GM19395 (cell line): ENCODE measurements around the gene TIMM50.

Experiments used
- ATAC-seq: cut with Tn5 transposase; IDR thresholded peaks from one replicate; pipeline ENCODE4 v1.9.1; 2021; ENCODE audit warnings: mild to moderate bottlenecking, moderate library complexity; ENCODE audit not compliant: unreplicated experiment

Gene TIMM50

DNA sequence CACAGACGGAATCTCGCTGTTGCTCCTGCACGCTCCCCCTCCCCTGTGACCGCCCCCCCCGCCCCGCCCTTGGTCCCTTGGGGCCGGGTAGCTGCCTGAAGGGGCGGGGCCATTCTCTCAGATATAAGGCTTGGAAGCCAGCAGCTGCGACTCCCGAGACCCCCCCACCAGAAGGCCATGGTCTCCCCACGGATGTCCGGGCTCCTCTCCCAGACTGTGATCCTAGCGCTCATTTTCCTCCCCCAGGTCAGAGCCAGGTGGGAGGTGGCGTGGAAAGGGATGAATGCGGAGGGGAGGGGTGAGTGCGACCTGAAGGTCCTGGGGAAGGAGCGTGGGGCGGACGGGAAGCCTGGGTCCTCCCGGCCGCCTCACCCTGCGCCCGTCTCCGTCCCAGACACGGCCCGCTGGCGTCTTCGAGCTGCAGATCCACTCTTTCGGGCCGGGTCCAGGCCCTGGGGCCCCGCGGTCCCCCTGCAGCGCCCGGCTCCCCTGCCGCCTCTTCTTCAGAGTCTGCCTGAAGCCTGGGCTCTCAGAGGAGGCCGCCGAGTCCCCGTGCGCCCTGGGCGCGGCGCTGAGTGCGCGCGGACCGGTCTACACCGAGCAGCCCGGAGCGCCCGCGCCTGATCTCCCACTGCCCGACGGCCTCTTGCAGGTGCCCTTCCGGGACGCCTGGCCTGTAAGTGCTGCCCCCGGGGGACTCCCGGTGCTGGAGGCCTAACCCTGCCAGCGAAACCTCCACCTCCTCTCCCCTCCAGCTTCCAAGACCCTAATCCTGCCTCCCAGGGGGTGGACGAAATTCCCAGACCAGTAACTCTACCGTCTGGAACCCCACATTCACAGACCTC is 18.4 kb downstream of the TIMM50 start, which contains the start of gene DLL3:
Gene DLL3 (plus strand): TSS at position 150 of the 845 bp plus-strand sequence. CDS start 28 bp downstream, at position 178.
- no peak for ATAC-seq

DNA sequence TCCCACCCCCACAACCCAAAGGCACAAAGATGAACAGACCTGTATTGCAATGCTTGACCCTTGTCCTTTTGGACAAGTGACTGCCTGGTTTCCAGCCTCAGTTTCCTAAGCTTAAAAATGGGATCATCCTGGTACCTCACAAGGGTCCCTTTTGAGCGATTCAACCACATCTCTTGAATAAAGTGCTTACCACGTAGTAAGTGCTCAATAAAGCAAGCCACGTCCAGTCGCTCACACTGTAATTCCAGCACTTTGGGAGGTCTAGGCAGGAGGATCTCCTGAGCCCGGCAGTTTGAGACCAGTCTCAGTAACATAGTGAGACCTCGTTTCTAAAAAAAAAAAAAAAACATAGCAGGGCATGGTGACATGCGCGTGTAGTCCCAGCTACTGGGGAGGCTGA is 19.3 kb downstream of the TIMM50 start:
- ATAC-seq = no peak

DNA sequence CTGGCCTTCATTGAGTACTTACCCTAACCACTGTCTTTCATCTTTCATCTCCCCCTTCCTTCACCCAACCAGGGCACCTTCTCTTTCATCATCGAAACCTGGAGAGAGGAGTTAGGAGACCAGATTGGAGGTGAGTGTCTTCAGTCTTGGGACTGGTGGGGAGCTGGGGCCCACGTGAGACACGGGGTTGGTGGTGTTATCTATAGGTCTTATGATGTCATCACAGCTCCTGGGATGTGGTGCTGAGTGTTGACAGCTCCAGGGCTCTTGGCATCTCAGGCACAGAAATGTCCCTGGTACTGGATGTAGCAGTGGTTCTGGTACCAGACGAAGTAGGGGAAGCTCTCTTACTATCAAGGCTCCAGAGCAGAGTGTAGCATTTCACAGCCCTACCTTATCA is 19.9 kb downstream of the TIMM50 start:
- ATAC-seq = no peak

DNA sequence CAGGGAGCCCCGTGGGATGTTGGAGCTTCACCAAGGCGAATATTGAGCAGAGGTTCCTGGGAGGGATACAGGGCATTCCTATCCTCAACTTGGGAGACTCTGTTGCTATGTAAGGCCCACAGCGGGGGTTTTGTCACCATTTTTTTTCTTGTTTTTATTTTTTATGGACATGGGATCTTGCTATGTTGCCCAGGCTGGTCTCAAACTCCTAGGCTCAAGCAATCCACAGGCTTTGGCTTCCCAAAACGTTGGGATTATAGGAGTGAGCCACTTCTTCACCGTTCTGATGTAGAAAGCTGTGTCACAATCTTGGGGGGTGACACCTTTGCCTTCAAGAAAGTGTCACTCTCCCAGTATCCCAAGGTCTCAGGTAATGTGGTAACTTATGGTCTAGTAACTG is 20.7 kb downstream of the TIMM50 start:
- ATAC-seq = no peak

DNA sequence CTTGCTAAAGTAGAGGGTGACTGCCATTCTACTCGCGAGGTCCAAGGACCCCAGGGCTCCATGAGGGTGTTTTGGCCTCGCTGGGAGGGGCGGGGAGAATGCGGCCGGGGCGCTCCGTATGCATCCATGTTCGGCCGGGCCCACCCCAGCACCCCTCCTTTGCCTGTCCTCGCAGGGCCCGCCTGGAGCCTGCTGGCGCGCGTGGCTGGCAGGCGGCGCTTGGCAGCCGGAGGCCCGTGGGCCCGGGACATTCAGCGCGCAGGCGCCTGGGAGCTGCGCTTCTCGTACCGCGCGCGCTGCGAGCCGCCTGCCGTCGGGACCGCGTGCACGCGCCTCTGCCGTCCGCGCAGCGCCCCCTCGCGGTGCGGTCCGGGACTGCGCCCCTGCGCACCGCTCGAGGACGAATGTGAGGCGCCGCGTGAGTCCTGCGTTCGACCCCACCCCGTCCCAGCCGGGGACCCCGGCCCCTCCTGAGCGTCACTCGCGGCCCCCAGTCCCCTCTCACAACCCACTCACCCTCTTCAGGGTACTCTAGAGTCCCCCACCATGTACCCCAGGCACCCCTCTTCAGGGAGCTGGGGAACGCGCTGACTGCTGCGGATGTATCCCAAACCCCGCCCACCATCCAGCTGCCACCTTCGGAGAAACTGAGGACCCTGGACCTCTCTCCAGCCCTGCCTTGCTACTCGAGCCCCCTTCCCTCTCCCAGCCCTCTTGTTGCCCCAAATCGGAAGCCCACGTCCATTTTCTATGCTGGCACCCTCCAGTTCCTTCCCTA is 22.2 kb downstream of the TIMM50 start:
- no peak for ATAC-seq

DNA sequence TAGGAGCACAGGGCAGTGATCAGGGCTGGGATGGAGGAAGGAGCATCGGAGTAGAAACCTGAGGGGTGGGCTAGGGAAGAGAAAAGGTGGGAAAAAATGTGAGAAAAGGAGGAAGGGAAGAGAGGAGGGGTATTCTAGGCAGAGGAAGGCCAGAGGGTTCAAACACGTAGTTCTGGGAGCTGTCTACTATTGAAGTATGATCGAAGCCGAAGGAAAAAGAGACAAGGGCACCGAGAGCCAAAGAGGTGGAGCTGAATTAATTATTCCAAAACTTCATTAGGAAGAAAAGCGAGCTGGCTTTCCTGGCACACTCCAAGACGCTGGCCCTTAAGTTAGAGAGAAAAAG is 25.9 kb downstream of the TIMM50 start:
- no peak for ATAC-seq

DNA sequence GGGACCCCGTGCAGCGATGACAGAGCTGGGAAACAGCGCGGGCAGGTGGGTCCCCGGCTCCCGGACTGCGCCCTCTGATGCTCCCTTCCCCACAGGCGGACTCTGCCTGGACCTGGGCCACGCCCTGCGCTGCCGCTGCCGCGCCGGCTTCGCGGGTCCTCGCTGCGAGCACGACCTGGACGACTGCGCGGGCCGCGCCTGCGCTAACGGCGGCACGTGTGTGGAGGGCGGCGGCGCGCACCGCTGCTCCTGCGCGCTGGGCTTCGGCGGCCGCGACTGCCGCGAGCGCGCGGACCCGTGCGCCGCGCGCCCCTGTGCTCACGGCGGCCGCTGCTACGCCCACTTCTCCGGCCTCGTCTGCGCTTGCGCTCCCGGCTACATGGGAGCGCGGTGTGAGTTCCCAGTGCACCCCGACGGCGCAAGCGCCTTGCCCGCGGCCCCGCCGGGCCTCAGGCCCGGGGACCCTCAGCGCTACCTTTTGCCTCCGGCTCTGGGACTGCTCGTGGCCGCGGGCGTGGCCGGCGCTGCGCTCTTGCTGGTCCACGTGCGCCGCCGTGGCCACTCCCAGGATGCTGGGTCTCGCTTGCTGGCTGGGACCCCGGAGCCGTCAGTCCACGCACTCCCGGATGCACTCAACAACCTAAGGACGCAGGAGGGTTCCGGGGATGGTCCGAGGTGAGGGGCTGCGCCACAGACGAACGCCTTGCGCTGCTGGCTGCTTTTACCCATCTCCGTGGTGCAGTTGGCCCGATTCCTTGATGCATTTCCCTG is 26.5 kb downstream of the TIMM50 start:
- no peak for ATAC-seq

DNA sequence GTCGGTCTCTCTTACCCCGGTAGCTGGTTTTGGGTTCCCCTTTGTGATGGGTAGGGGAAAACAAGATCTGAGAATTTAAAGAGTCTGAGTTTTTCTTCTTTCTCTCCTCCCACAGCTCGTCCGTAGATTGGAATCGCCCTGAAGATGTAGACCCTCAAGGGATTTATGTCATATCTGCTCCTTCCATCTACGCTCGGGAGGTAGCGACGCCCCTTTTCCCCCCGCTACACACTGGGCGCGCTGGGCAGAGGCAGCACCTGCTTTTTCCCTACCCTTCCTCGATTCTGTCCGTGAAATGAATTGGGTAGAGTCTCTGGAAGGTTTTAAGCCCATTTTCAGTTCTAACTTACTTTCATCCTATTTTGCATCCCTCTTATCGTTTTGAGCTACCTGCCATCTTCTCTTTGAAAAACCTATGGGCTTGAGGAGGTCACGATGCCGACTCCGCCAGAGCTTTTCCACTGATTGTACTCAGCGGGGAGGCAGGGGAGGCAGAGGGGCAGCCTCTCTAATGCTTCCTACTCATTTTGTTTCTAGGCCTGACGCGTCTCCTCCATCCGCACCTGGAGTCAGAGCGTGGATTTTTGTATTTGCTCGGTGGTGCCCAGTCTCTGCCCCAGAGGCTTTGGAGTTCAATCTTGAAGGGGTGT is 27.2 kb downstream of the TIMM50 start:
- no peak for ATAC-seq

DNA sequence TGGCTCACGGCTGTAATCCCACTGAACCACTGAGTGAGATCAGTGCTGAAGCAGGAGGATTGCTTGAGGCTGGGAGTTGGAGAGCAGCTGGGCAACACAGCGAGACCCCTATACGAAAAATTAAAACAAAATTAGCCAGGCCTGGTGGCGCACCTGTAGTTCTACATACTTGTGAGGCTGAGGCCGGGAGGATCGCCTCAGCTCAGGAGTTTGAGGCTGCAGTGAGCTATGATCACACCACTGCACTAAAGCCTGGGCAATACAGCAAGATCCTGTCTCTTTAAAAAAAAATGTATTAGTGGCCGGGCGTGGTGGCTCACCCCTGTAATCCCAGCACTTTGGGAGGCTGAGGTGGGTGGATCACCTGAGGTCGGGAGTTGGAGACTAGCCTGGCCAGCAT is 28.0 kb downstream of the TIMM50 start:
- ATAC-seq = no peak

DNA sequence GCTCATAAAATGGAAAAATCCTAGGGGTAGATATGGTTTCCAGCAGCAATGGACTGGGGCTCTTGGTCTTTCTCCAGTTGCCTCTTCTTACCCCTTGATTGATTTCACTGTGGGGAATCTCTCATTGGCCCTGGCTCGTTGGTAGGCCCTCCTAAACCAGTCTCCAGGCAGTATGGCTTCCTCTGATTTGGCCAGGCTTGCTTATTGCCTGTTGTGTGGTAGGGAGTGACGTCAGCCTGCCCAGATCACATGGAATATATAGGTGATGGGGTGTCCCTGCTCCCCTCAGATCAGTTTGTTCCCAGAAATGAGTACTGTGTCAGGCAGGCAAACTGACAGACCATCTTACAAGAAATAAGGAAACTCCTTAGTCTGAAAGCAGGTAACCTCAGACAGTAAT is 28.6 kb downstream of the TIMM50 start:
- ATAC-seq = no peak

DNA sequence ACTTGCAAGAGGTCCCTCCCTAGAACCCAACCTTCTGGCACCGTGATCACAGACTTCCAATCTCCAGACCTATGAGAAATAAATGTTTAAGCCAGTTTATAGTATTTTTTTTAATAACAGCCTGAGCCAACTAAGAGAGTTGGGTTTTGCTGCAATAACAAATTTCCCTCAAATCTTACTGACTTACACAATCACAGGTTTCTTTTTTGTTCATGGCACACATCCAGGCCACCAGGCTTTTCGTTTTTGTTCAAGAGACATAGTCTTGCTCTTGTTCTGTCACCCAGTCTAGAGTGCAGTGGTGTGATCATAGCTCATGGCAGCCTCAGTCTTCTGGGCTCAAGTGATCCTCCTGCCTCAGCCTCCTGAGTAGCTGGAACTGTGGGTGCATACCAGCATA is 32.4 kb downstream of the TIMM50 start:
- no peak for ATAC-seq

DNA sequence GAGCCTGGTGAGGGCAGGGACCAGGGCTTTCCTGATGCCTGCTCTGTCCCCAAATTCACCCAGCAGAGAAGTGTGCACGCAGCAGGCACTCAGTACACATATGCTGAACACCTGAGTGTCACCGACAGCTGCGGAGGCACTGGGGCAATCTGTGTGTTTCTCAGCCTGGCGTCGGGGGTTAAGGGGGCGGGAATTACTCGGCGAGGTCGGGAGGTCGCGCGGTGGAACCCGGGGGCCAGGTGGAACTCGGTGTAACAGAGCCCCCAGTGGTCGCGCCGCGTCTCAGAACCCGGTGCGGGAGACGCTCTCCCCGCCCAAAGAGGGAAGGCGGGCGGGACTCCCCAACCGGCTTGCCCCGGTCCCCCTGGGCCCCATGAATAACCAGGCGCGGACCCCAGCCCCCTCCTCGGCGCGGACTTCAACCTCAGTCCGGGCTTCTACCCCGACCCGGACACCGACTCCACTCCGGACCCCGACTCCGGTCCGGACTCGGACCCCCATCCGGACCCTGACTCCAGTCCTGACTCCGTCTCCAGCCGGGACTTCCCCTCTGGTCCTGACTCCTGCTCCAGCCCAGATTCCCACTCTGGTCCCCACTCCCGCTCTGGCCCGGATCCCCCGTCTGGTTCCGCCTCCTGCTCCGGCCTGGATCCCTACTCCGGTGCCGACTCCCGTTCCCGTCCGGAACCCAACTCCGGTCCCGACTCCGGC is 34.4 kb downstream of the TIMM50 start, which contains the start of gene SELENOV:
Gene SELENOV (plus strand): TSS at position 300 of the 711 bp plus-strand sequence. CDS start 74 bp downstream, at position 374.
- ATAC-seq = no peak

DNA sequence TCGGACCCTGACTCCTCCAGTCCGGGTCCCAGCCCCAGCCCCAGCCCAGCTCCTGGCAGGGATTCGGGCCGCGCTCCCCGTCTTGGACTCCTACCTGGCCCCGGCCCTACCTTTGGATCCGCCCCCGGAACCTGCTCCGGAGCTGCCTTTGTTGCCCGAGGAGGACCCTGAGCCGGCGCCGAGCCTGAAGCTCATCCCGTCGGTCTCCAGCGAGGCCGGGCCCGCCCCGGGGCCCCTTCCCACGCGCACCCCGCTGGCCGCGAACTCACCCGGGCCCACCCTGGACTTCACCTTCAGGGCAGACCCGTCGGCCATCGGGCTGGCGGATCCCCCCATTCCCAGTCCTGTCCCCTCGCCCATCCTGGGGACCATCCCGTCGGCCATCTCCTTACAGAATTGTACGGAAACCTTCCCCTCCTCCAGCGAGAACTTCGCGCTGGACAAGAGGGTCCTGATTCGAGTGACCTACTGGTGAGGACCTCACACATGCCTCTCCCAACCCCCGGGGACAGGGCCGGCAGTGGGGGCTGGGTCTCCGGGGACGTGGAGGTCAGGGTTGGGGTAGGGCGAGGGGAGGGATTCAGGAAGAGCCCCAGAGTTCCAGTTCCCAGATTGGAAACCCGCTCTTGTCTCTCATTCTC is 35.0 kb downstream of the TIMM50 start:
- ATAC-seq = no peak

DNA sequence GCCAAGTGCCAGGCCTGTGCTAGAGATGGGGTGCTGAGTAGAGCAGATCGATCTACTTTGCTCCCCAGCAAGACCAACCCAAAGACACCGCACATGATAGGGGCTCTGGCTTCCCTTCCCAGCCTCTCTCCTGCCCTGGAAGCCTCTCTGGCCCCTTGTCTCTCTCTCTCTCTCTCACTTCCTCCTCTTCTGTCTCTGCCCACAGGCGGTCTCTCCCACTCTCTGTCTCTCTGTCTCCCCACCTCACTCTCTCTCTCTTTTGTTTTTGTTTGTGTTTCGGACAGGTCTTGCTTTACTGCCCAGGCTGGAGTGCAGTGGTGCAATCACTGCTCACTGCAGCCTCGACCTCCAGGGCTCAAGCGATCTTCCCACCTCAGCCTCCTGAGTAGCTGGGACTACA is 35.6 kb downstream of the TIMM50 start:
- no peak for ATAC-seq

DNA sequence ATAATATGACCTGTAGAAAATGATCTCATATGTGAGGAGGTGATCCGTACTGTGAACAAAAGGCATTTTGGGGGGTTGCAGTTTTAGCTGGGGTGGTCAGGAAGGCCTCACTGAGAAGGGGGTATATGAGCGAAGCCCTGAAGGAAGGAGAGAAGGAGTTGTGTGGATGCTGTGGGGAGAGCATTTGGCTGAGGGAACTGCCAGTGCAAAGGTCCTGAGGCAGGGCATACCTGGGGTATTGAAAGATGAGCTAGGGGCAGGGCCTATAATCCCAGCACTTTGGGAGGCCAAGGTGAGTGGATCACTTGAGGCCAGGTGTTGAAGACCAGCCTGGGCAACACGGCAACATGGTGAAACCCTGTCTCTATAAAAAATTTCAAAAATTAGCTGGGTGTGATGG is 36.8 kb downstream of the TIMM50 start:
- no peak for ATAC-seq

DNA sequence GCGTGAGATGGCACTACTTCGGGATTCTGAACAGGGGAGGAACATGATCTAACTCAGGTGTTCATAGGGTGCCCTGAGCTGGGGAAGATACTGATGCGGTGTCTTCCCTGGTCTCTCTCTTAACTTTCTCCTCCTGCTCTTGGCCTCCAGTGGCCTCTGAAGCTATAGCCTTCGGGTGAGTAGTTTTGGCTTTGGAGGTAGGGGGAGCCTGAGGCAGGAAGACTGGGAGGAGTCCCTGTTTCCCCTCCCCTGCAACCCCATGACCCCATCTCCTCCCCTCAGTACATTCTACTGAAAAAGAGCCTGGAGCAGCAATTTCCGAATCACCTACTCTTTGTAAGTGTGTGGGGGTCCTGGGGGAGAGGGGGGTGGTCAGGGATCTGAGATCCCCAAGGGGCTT is 37.8 kb downstream of the TIMM50 start:
- no peak for ATAC-seq

DNA sequence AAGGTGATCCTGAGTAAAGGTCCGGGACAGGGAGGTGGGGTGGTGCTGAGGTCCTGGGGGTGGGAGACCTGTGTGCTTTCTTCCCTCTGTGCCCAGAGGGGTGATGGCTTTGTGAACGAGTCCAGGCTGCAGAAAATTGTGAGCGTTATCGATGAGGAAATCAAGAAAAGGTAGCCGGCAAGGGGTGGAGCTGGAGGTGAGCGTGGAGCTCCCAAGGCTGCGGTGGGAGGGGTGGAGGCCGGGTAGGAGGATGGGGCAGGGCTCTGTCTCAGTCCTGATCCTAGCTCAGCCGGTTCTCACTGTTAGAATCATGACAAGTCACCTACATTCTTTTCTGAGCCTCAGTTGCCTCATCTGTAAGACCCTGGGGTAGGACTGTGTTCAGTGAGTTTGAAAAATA is 38.3 kb downstream of the TIMM50 start:
- ATAC-seq = no peak

DNA sequence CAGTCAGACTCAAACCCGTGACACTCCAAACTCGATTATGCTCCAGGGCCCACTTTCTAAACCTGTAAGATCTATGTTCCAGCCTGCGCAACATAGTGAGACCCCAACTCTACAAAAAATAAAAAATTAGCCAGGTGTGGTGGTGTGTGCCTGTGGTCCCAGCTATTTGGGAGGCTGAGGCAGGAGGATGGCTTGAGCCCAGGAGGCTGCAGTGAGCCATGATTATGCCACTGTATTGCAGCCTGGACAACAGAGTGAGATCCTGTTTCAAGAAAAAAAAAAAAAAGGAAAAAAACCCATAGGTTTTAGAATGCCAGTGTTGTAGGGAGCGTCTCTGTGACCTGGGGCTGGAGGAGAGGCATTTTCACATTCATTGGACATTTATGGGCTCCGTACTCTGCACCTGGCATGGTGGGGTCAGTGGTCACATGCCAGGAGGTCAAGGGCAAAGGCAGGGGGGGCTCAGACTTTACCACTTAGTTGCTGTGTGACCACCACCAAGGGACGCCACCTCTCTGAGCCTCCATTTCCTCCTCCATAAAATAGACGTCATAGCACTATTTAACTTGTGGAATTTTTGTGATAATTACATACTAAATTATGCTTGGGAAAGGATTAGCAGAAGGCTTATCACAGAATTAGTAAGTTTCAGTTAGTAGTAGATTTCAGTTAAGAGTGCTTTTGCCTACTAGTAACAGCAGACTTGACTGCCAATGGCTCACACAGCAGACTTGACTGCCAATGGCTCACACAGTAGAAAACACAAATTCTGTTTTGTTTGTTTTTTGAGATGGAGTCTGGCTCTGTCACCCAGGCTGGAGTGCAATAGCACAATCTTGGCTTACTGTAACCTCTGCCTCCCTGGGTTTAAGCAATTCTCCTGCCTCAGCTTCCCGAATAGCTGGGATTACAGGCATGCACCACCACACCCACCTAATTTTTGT is 40.2 kb downstream of the TIMM50 start:
- no peak for ATAC-seq

DNA sequence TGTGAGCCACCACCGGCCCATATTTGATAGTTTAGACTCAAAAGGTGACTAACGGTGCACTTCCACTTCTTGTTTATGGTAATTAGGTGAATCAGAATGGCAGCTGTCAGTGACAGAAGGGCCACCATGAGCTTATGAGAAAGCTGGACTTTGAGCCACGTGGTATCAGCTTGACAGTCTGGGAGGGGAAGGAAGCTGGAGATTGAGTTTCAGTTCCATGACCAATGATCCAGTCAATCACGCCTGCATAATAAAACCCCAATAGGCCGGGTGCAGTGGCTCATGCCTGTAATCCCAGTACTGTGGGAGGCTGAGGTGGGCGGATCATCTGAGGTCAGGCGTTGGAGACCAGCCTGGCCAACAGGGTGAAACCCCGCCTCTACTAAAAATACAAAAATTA is 43.9 kb downstream of the TIMM50 start:
- ATAC-seq = no peak
